Measurements from ENCODE around the gene CDH13.

CDH13 gene

DNA sequence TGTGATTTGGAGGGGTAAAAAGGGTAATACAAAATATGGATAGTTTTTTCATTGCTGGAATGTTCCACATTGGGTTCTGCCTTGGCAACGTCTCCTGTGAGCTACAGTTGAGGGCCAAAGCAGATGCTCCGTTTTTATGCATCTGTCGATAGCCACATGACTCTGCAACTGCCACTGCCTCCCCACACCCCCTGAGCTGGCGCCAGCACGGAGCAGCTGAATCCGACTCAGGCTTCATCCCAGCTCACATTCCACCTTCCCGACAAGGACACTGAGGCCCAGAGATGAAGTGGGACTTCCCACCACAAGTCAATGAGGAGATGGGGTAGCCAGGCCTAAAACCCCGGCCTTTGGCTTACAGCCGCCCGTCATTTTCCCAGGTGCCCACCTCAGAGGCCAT, 334.1 kb downstream of the CDH13 start:
- no peak for DNase-seq

DNA sequence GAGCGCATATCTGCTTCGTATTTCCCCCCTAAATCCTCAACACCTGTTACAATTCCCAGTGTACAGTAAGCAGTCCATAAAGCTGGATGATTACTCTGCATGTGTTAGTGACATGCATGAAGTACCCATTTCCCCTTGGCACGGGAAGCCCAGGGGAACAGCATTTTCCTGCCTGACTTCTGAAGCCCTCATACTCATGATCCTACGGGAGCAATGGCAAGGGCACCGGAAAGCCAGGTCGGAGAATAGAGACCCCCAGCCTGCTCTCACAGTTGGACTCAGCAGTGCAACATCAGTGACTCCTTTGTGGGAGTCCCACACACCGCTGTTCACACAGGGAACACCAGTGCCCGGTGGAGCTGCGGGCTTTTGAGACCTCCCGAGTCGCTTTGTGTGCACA, 336.9 kb downstream of the CDH13 start:
- DNase-seq: no peak

DNA sequence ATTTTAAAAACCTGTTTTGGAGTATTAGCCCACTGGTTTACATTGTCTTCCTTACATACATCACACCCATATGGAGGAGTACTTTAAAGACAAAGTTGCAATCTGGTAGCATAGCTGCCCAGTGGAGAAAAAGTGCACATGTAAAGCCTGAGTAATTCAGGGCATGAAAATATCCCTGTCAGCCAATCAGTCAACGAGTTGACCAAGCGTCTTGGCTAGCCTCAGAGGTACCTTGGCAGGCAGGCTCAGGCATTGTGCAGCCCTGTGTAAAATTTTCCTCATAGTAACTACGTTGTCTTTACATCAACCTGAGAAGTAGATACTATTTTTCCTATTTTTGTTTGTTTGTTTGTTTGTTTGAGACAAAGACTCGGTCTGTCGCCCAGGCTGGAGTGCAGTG, 339.0 kb downstream of the CDH13 start:
- DNase-seq: no peak

DNA sequence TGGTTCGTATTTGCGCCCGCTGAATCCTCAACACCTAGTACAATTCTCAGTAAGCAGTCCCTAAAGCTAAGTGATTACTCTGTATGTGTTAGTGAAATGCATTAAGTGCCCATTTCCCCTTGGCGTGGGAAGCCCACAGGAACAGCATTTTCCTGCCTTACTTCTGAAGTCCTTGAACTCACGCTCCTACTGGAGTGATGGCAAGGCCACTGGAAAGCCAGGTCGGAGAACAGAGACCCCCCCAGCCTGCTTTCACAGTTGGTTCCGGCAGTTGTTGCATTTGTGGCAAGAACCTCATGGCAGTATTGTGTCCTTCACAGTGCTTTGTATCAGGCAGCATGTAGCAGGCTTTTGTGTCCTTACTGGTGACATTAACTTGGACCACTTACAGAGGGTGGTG, 340.7 kb downstream of the CDH13 start:
- DNase-seq: no peak

DNA sequence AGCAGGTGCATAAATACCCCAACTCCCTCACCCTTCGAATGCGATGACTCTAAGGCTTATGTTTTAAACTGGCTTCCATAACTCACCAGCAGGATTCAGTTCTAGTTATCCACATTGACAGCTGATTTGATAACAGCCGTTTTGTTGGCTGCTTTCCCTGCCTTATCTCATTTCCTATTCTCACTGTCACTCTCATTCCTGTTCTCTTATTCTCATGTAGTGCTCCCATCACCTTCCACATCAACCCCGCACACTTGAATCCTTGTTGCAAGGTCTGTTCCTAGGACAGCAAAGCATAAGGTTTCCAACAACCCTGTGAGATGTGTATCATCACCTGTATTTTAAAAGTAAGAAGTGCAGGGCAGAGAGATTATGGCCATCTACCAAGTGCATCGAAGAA, 344.4 kb downstream of the CDH13 start:
- no peak for DNase-seq

DNA sequence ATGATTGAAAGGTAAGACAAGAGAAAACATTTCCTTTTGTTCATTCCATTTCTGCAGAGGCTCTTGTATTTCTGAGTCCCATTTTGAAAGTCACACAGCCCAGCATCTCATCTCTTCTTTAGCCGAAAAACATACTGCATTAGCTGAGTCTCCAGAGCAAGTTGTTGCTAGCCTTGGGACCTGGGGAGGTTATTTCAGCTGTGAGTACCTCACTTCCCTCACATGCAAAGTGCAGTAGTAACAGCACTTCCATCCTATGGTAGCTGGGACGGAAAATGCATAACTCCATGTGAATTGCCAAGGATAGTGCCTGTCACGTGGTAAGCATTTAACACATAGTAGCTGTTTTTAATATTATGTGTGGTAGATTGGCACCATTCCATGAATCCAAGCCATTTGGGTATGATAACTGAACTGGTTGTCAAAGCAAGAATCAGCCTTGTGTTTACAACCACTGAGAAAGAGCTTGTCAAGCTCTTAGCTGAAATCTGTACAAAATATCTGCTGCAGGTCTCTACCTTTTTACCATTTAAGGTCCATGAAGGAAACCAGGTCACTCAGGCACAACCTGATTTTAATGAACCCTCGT, 345.7 kb downstream of the CDH13 start:
- DNase-seq: no peak

DNA sequence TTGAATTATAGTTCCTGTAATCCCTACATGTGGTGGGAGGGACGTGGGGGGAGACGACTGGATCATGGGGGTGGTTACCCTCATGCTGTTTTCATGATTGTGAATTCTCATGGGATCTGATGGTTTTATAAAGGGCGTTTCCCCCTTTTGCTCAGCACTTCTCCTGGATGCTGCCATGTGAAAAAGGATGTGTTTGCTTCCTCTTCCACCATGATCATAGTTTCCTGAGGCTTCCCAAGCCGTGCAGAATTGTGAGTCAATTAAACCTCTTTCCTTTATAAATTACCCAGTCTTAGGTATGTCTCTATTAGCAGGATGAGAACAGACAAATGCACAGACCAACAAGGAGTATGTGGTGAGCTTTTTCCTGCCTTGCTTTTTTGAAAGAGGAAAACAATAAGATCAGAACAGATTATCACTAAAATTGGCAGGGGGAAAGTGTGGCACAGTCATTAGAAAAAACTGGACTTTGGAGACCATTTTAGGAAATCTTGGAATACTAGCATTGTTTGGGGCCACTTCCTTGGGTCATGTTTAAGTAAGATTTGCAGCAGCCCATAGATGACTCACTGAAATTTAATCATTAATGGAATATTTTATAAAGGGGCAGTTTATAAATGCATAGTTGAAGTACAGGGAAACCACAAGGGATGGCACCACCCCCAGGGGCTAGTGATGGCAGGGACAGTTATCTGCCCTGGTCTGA, 352.8 kb downstream of the CDH13 start:
- no peak for DNase-seq

DNA sequence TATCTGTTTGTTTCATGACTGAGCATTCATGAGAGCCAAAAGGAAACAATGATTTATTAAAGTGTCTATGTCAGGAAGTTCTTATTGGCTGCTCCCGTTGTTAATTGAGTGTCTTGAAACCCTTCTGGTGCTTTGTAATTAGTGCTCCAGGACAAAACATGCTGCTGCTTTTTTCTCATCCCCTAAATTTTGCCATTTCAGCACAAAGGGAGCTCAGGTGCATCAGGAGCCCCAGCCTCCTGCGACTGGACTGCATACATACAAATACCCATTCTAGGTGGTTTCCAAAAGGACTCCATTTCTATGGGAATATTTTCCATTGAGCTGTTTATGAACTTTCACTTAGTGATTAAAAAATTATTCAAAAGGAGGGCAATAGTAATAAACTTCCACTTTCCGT, 354.0 kb downstream of the CDH13 start:
- DNase-seq: no peak

DNA sequence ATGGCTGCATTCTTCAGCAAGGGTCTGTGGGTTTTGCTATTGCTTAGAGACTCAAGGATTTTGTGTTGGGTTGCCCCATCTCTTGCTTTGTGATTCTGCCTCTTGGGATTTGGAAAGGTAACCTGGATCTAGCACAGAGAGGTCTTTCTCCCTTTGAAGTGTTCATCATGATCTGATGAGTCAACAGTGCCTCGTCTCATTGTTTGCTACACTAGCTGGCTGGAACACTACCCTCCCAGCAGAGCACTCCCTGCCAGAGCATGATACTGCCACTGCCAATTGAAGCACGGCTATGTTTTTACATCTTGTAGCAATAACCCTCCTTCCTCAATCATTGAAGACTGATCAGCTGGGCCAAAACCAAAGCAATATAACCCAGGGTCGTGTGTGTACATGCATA, 361.0 kb downstream of the CDH13 start:
- no peak for DNase-seq

DNA sequence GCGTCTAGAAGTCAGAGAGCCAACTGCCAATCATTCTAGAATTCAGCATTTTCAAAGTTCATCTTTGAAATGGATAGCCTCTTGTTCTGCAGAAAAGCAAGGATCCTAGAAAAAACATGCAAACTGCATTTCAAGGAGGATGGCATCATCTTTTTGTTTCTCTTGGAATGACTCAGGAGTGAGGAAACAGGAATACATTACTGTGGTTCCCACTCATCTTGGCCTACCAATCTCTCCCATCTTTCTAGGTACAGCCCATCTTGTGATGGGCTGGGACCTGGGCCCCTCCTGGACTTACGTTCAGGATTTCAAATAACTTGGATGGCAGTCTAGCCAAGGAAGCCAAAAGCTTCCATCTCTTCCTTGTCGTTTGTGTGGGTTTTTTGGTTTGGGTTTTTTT, 363.4 kb downstream of the CDH13 start:
- no peak for DNase-seq

DNA sequence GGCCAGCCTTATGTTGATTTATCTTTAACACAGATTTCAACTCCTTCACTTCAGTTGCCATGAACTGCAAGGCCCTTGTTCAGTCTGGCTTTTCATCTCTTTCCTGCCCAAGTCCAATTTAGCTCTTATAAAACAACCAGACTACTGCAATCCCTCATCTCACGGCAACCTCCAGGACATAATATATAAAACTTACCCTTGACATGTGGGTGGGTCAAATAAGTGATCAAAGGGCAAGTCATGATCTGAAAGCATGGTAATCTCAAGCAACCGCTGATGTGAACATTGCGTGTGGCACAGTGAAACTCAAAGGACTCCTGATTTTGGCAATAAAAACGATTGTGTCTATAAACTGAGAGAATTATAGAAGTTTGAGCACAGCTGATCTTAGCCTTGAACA, 364.6 kb downstream of the CDH13 start:
- no peak for DNase-seq

DNA sequence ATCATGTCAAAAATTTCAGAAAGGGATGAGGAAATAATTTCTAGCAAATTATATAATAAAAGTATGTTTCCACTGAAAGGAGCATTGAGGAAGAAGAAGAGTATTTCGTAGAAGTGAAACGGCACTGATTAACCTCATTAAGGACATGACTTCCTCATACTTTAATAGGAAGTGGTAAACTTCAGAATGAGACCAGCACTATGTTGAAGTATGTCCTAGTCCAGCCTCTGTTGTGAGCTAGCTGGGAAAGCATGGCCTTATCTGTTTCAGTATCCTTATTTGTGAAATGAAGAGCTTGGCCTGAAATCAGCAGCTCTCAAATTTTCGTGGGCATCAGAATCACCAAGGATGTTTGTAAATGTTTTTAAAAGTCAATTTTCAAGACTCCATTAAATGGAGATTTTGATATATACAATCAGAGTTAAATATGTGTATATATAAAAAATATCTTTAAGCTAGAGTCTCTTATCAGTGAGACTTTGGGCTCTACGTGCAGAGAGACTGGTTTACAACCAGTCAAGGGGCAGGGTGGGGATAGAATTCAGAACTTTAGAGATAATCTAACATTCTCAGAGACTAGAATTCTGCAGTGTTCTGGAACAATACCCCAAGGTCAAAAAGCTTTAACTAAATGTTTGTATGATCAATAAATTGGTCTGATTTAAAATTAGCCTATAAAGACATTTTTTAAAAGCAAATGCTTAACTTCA, 365.4 kb downstream of the CDH13 start:
- no peak for DNase-seq

DNA sequence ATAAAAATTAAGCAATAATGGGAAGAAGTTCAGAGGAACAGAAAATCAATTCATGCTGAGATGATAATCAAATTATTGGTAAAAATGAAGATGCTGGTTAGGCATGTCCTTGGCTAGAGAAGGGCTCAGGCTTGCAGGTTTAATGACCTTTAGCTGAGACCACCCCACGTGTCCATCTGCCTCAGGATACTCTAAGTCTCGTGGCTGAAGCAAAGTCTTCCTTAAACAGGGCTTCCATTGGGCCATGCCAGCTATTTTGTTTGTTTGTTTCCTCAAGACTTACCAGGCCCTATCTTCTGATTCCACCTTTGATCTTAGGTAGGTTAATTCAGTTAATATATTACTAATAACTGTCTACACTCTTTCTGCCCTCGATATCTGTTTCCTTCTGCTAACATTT, 366.0 kb downstream of the CDH13 start:
- no peak for DNase-seq

DNA sequence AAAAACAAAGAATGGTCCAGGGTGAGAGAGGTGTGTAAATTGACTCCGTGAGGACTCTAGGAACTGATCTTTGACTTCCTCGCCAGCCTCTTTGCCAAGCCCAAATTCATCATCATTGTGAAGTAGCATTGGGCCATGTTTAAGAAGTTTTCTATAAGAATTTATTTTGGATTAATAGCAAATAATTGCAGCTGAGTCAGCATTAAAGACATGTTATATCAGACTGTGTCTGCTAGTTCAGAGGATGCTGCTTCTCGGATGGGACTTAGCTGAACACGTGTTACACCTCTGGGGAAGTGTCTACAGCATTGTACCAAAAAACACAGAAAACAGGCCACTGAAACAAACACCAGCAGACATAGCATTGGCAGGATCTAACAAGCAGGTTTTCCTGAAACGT, 366.6 kb downstream of the CDH13 start:
- DNase-seq: no peak

DNA sequence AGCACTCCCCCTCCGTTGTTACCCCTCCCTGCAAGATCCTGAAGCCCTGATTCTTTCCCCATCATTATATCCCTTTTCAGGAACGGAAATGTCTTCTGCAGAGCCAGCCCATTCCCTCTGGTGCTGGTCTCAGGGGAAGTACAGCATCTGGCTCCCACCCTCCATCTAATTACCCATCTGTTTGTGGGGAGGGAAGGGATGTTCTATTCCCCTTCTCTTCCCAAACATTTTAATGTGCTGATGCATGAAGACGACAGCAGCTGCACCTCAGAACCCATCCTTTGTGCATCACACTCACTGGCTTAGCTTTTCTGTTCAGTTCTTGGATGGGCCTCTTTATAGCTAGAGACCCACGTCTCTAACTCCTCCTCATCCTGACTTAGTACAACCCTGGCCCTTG, 367.2 kb downstream of the CDH13 start:
- no peak for DNase-seq

DNA sequence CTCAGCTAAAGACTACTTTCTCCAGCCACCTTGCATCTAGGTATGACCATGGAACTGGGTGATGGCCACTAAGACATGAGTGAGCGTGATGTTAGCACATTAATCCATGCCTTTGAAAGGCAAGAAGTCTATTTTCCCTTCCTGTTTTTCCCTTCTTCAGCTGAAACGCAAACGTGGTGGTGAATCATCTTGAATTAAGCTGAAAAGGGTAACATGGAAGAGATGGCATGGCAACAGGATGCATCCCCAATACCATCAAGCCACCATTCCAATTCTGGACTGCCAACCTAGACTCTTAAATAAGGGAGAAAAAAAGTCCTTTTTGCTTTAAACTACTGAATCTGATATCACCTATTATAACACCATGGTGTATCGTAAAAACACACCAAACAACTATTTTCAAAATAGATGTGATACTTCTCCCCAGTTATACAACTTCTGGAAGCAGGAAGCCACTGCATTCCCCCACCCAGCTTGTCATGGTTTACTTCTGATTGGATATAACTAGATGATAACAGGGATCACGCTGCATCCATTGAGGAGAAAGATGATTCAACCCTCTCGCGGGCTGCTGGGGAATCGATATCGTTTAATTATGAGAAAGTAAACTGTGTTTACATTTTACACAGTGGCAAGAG, 368.6 kb downstream of the CDH13 start:
- no peak for DNase-seq

DNA sequence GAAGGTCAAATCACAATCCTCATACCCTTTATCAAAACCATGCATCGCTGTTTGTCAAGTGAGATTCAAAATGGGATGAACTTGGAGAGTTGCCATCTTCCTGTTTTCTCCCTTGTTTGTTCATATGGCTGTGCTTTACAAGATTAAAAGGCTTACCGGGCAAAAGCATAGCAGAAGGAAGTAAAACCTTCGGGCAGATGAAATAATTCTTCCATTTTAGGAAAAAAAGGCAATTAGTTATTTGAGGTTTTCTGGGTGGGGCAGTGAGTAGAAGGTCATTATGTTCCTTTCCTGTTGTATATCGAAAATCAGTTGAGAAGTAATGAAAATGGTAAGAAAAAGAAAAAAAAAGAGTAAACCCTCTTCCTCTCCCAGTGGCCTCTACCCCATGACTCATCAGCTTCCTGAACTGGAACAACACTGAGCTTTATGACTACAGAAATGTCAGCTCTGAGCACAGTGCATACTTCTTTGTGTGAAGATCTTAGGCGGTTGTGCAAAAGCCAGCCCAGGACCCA, 369.2 kb downstream of the CDH13 start:
- no peak for DNase-seq

DNA sequence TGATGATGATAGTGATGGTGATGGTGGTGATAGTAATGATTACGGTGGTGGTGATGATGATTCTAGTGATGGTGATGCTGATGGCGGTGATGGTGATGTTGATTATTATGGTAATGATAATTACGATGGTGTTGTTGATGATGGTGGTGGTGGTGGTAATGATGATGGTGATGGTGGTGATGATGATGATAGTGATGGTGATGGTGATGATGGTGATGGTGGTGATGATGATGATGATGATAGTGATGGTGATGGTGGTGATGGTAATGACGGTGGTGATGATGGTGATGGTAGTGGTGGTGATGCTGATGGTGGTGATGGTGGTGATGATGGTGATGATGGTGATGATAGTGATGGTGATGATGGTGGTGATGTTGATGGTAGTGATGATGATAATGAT, 370.0 kb downstream of the CDH13 start:
- DNase-seq: no peak

DNA sequence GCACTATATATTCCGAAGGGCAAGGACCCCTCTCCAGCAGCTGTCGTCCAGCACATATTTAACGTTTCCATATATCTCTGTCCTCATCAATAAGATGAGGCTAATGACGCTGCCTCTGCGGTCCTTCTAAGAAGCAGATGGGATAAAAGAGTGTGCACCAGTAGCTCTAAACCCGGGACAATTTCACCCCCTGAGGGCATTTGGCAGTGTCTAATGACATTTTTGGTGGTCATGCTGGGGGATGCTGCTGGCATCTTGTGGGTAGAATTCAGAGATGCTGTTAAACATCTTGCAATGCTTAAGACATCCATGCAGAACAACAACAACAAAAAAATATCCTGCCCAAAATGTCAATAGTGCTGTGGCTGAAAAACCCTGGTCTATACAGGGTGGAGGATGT, 372.9 kb downstream of the CDH13 start:
- DNase-seq: no peak

DNA sequence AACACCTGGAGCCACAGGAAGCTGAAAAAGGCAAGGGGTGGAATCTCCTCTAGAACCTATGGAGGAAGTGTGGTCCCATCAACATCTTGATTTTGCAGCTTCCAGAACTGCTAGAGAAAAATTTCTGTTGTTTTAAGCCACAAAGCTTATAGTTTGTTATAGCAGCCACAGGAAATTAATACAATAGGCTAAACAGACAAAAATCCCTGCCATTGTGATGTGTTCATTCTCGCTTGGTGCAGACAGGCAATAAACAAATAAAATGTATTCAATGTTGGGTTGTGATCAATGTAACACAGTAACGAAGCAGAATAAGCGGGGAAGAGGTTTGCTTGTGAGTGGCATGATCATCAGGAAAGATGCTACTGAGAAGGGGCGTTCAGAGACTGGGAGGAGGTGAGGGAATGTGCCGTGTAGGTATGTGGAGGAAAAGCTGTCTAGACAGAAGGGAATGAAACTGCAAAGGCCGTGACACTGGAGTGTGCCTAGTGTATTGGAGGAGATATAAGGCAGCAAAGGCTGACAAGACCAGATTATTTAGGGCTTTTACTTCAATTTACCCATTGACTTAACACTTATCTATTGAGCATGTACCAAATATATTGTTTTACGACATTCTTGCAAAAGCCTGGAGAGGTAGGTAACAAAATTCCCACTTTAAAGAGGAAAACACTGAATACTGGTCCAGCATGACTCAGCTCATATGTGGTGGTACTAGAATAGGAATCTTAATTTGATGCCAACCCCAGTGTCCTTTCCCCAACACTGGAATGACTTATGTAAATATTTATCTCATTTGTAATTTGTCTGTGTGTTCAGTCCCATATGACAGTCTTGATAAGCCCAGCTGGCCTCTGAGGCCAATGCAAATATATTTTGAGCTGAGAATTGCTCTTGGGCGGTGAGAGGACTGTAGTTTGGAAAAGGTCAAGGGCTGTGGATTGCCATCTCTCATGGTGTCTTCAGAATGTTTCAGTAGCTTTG, 375.9 kb downstream of the CDH13 start:
- no peak for DNase-seq

DNA sequence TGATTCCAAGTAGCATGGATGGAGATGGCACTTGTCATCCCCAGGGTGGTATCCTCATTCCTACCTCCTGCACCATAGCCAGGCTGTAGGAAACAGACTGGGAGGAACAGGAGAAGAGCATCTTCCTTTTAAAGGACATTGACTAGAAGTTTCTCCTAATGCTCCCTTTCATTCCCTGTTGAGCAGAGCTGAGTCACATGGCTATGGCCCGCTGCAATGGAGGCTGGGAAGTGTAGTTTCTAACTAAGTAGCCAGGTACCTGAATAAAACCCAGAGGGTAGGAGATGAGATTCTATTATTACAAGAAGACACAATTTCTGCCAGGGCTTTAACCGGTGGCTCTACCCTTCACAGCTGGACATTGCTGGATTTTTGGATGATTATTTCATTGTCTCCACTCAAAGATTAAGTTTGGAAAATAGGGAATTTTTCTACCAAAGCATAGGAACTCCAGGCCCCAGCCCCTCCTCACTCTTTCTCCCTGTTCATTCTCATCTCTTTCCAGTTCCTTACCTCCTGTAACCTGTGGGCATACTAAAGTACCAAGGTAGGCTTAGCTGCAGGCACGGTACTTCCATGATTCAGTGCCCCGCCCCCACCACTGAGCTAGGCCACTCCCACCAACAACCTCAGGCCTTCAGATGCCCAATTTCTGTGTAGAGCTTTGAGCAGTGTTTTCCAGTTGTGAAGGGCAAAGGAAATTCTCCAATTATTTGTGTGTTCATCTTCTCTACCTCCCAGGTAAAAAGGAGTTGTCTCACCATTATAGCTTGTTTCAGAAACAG, 378.3 kb downstream of the CDH13 start:
- no peak for DNase-seq

All from central memory CD4-positive, alpha-beta T cell (primary cell).